Mucosa of gallbladder (tissue), 1 donor: ENCODE results near the gene SNAPC5. TPM values are rescaled to one million over a fixed set of nuclear protein-coding genes. Genes with fewer than 3 reads are reported as not detected.
"Not testable (repeated sequence)": the region's sequence is repeated elsewhere in the genome, so short reads cannot be mapped to it uniquely, and the experiment has no call there.

Source experiments
- DNase-seq: peaks from one replicate; pipeline ENCODE4 v3.0.0-alpha.2; 2020; ENCODE audit warnings: low spot score
- total RNA-seq: library from RNA; stranded (reverse); gene quantifications from one replicate; pipeline ENCODE4 v1.2.1, GENCODE V29; 2021
- donor health status: DM: no; HTN: no; CAD: no.

Gene SNAPC5, protein sequence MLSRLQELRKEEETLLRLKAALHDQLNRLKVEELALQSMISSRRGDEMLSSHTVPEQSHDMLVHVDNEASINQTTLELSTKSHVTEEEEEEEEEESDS
- total RNA-seq, result 22.2 TPM

DNA sequence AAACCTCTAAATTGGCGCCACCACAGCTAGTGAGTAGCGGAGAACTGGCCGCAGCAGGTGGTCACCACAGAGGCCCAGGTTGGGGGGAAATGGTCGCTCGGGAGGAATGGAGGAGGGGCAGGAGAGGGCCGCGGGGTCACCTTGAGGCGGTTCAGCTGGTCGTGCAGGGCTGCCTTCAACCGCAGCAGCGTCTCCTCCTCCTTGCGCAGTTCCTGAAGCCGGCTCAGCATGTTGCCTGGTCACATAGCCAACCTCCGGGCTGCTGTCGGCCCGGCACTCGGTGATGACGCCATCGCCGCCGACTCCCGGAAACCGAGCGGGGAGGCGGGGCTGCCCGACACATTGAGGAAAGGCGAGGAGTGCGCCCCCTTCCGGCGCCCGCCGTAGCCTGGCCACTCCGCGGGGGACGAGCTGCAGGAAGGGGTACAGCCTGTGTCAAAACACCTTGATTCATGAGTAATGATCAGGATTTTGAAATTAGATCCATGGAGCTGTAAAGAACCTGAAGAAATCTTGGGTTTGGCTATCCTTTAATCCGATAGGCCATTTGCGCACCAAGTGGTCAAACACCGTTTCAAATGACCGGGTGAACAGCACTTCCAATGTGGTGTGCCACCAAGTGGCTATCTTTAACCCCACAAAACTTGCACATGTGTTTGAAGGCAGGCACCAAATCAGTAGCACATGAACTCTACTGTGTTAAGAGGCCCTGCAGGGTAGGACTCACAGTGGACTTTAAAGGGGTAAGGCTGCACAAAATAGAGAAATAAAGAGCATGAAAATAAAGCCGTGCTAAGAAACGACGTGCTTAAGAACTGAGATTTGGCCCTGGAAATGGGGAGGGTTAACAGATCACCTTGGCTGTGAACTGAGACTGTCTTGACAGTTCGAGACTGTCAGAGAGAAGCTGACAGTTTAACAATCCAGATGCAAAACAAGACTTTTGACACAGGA lies at the start of gene SNAPC5:
Gene SNAPC5 (minus strand): TSS at position 261 of the 954 bp plus-strand sequence. CDS start 31 bp downstream, at position 230.
- DNase-seq, result peak; percentile 96

DNA sequence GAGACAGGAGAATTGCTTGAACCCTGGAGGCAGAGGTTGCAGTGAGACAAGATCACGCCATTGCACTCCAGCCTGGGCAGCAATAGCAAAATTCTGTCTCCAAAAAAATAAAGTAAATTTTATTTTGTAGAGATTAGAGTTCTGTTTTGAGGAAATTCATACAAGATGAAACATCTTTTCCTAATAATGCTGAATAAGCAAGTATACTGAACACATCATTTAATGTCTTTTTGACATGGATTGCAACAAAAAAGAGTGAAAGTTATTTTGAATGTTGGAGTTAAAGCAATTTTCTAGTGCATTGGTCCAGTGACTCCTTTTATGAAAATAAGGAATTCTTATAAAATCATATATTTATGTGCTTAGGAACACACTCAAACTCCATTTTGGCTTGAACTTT lies 47.7 kb upstream of the SNAPC5 start:
- DNase-seq, result no peak

DNA sequence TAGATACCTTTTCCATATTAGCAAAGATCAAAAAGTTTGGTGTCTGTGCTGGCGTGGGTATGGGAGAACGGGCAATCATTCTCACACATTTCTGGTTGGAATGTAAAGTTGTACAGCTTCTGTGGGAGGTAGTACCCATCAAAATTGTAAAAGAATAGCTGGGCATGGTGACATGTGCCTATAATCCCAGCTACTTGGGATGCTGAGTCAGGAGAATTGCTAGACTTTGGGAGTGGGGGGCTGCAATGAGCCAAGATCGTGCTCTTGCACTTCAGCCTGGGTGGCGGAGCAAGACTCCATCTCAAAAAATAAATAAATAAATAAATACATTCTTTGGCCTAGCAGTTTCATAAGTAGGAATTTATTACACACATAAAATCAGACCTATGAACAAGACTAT lies 45.3 kb upstream of the SNAPC5 start:
- DNase-seq, result no peak

DNA sequence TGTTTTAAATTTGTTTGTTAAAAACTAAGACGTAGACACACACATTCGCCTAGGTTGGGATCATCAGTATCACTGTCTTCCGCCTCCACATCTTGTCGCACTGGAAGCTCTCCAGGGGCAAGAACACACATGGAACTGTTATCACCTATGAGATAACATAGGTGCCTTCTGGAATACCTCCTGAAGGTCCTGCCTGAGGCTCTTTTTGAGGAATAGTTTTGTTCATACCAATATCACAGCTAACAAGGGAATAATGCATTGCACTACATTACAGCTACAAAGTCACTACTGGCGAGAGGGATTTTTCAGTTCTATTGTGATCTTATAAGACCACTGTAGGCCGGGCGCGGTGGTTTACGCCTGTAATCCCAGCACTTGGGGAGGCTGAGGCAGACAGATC lies 37.5 kb upstream of the SNAPC5 start:
- DNase-seq, result no peak

DNA sequence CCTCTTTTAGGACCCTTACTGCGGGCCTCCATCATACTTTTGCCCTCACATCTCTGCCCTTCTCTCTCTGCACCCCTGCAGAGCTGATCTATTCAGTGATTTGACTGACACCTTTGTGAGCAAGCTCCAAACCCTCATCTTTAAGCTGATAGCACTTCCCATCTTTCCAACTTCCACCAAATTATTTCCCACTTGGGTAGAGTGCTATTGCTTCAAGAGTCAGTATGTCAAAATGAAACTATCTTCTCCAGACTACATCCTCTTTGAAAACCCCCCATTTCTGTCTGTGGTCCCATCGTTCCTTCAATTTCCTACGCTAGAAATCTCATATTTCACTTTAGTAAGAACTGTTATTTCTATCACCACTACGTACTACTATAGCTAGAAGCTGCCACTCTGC lies 27.3 kb upstream of the SNAPC5 start:
- no peak for DNase-seq

DNA sequence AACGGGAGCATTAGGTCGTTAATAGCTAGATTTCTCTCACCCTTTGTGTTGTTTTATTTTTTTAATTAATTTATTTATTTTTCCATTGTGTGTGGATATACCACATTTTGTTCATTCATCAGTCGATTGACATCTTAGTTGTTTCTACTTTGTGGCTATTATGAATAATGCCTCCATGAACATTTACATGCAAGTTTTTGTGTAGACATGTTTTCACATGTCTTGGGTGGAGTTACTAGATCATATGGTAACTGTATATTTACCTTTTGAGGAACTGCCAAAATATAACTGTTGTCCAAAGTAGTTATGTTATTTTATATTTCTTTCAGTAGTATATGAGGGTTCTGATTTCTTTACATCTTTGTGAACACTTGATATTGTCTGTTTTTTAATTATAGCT lies 26.4 kb upstream of the SNAPC5 start:
- no peak for DNase-seq

DNA sequence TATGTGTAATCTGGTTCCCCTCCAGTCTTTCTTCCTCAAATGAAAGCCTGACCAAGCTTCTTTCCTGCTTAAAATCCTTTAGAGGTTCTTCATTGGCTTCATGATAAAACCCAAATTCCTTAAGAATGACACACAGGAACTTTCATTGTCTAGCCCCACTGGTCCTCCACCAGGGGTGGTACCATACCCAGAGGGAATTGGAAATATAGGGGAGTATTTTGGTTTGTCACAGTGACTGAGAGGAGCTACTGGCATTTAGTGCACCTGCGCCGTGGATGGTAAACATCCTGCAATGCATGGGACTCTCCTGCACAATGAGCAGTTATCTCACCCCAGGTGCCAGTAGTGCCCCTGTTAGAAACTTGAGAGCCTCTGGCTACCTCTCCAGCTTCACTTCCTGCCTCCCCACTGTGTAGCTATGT lies 18.4 kb upstream of the SNAPC5 start:
- DNase-seq, result no peak

DNA sequence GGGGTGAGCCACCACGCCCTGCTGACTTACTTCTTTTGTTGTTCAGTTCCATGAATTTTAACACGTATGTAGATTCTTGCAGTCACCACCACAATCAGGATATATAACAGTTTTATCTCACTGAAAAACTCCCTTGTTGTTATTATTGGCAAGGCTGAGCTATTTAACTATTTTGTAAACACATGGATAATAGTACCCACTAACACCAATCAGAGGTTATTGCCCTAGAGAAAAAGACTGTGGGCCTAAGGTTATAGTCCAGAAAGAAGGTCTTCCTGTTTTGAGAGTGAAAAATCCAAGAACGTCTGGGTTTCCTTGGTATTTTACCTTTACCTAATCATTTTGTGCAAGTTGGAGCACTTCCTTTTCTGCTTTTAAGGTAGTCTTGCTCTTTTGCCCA lies 17.0 kb upstream of the SNAPC5 start:
- no peak for DNase-seq

DNA sequence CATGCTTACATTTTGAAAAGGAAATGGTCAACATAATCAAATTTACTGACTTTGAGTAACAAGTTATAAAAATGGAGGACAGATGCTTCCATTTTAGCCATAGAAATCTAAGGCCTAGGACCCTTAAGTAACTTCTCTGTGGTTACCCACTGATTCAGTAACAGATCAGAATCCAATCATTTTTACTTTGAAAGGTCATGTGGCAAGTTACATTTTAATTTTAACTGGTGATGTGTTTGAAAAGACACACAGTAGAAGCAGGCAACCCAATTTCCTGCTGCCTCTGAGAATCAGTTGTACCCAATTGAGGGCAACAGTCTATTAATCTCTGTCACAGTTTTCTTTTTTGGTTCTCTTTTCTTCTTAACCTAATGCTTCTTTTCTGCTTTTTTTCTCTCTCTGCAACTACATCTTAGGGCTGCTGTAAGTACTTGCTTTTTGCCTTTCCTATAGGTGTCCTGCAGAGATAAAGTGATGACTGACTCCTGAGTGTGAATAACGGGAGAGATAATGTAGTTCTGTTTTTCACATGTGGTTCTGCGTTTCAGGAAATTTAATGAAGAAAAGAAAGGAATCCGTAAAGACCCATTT lies 10.8 kb upstream of the SNAPC5 start:
- DNase-seq, result no peak

DNA sequence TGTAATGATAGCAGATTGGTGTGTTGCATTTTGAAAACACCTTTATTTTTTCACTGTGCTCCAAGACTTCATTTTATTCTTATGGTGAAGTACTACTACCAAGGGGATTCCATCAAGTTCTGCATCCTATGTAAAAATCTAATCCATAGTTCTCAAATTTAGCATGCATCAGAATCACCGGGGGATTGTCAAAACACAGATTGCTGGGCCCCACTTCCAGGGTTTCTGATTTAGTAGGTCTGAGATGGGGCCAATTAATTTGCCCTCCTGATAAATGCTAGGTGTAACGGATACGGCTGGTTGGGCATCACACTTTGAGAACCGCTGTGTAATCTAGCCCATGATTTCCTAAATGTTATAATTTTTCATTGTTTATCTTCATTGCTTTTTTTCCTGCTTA lies 8.3 kb upstream of the SNAPC5 start:
- DNase-seq, result no peak

DNA sequence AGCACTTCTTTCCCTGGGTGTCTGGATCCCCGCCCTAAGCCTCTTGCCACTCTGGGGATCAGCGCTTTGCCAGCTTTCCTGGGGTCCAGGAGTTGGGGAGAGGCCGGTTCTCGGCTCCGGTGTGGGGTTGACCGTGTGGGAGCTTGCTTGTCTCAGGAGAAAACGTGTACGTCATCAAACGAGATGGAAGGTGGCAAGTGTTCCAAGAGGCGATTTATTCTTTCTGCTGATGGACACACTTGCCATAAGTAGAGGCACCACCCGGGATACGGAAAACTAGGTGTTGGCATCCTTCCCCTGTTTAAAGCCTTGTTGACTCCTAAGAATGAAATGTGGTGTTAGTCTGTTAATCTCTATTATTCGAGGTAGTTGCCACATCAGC lies 7.9 kb upstream of the SNAPC5 start:
- no peak for DNase-seq

DNA sequence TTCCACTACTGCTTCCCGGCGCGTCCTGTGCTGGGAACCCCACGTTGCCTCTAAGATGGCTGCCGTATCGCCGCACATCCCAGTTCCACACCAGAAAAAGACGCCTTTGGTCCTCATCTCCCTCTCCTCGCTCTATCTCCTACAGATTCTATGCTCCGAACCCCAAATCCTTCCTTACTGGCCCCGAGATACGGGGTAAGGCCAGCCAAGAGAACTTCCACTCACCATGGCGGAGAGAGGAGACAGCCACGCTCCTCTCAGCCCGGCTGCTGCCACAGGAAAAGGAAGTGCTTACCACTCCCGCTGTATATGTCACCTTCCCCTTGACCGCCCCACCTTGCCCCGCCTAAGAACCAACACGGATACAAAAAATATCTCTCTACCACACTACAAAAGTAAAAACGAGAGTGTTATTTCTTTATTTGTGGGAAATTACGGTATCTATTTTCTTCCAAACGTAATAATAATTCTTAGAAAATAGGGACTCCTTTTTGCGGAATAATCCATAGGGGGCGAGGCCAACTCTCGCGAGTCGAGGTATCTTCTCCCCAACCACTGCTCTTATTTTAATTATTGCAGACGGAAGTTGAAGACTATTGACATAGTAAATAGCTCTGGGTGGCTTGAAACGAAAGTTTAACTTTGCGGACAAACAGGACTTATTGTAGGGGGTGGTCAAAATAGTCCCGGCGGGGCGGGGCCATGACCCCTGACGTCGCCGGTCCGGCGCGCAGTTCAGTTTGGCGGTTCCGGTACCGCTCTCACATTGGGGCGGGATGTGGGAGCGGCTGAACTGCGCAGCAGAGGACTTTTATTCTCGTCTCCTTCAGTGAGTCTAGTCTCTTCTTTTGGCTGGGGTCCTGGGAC lies 7.2 kb upstream of the SNAPC5 start, which contains the start of the genes RPL4 and ZWILCH:
Gene RPL4 (minus strand): TSS at position 293 of the 867 bp plus-strand sequence. CDS start 65 bp downstream, at position 228.
Gene ZWILCH (plus strand): TSS at position 764 of the 867 bp plus-strand sequence. CDS start 13 bp downstream, at position 777.
- DNase-seq, result peak; percentile 75

DNA sequence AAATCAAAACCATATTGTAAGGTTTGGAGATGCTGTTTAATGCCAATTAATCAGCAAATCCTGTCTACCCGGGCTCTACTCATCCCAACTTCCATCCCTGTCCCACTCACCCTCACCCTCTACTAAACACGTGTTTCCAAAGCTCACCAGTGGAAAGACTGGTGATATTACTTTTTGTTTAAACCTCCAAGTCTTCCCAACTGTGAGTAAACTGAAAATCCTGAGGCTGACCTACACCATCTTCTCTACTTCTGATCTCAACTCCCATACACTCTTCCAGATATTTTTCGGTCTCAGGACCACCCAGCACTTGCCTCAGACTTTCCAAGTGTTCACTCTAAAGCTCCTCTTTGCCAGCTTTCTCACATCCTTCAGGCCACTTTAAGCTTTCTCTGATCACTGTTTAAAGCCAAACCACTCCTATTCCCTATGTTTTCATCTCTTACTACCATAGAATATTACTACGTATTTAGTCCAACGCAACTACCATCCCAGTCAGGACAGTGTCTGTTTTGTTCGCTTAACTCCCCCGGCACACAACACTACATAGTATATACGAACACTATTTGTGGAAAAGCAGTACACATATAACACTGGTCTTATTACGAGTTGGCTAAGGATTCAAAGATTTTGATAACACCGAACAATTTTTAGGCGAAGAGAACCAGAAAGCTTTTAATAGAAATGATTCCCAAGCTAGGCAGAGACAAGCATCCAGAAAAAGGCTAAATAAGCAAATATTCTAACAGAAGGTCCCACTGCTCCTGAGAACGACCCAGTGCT lies 6.4 kb upstream of the SNAPC5 start:
- DNase-seq, result no peak

DNA sequence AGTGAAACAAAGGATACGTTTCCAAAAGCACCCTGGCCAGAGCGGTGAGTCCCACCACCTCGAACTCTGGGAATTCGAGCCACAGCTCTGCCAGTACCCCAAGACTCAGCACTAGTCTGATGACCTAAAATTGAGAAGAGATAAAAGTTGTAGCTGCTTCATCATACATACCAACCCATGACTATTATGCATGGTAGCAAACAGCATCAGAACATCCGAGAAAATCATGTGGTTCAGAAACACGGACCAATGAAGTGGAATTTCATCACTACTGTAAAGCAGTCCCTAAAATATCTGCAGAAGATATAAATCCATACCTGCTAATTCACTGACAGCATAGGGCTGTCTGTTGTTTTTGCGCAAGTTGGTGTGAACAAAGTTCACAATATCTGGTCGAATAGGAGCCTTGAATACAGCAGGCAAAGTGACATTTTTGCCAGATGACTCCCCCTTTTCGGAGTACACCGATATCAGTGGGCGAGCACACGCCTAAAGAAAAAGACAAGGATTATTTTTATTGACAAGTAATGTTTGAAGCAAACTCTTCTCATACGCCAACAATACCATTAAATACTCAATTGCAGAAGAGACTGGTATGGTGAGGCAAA lies 5.6 kb upstream of the SNAPC5 start:
- not testable (repeated sequence) for DNase-seq

DNA sequence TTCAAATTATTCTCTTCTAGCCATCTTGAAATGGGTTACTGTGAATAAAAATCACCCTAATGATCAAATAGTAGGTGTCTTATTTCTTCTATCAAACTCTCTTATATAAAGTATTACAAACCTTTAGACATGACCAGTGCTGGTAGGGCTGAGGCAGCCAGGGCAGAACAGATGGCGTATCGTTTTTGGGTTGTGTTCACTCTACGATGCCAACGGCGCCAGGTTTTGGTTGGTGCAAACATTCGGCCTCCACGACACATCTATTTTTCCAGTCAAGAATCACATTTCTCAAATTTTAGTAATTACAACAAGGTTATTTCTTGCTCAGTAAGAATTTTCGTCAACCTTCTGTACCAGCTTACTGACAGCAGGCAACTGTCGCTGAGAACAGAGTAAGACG lies 4.9 kb upstream of the SNAPC5 start:
- DNase-seq, result no peak

DNA sequence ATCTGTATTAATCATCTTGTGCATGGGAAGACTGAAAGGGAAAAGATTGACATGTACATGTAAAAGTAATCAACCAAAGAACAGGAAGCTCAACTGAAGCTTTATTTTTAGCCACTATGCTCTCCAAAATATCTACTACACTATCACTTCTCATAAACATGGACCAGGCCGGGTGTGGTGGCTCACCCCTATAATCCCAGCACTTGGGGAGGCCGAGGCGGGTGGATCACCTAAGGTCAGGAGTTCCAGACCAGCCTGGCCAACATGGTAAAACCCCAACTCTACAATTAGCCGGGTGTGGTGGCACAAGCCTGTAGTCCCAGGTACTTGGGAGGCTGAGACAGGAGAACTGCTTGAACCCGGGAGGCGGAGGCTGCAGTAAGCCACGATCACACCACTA lies 2.8 kb upstream of the SNAPC5 start:
- not testable (repeated sequence) for DNase-seq

DNA sequence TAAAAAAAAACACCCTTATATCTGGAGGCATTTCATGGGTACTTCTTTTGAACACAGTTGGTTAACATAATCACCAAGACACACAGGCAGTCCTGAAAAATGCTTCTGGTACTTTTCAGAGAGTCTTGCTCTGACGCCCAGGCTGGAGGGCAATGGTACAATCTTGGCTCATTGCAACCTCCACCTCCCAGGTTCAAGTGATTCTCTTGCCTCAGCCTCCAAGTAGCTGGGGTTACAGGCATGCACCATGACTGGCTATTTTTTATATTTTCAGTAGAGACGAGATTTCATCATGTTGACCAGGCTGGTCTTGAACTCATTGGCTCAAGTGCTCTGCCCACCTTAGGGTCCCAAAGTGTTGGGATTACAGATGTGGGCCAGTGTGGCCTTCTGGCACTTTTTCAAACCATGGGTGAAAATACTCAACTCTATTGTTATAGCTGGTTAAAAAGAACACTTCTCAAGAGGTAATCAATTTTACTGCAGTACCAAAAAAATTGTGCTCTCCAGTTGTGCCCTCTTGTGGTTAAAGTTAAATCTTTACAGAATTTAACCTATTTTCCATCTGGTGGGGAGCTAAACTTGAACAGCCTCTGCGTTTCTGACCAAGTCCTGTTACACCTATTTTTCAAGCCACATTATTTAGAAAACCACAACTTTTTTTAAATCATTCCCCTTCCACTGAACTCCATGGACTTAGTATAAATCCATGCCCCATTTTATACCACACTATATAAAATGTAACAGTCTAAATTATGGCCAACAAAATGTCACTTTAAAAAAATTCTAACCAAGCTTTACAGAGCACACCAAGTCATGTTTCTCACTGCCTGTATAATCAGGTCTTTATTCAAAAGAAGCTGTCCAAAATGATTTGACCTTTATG lies 1.2 kb upstream of the SNAPC5 start:
- no peak for DNase-seq

DNA sequence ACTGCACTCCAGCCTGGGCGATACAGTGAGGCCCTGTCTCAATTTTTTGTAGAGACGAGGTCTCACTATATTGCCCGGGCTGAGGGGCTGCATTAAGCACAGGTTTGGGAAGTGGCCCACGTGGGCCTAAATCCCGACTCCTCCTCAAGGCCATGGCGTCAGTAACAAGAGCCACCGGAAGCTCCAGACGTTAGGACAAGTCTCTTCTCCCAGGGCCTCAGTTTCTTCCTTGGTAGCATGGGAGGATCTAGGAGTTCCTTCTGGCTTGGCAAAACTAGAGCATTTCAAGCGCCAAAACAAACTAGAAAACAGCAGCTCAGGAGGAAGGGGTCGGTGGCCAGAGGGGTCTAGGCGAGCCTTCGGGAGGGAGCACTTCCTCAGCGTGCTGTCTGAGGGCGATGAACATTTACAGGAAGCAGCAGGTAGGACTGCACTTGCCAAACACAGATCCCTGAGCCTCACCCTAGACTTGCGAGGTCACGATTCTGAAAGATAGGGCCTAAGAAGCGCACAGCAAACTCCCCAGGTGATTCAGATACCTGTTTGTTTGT lies 536 bp downstream of the SNAPC5 start:
- no peak for DNase-seq

DNA sequence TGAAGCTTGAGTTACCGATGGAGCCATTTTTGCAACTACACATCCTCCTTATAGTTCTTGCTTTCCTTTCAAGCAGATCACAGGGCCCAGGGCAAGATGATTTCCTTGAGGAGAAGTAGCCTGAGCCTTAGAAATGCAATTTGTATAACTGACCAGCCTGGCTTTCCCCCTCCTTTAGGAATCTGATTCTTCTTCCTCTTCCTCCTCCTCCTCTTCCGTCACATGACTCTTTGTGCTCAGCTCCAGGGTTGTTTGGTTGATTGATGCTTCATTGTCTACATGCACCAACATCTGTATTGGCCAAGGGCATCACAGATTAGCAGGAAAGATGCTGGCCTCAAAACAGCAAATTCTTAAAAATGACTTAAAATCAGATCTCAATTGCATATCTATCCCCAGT lies 3.3 kb downstream of the SNAPC5 start:
- DNase-seq, result no peak
